Effector CD8-positive, alpha-beta T cell (primary cell): ENCODE results near the gene RRAGB.
A peak's percentile ranks its signal among the peaks of the same experiment; 100 is the strongest.
"Not testable (repeated sequence)": the region's sequence is repeated elsewhere in the genome, so short reads cannot be mapped to it uniquely, and the experiment has no call there.

Source experiments
- DNase-seq: peaks from one replicate; lab custom pipeline; 2025; lab: John Stamatoyannopoulos, UW
- total RNA-seq, 4 experiments: gene quantifications; one replicate each; lab custom pipeline; 2026; lab: John Stamatoyannopoulos, UW

RRAGB gene, protein sequence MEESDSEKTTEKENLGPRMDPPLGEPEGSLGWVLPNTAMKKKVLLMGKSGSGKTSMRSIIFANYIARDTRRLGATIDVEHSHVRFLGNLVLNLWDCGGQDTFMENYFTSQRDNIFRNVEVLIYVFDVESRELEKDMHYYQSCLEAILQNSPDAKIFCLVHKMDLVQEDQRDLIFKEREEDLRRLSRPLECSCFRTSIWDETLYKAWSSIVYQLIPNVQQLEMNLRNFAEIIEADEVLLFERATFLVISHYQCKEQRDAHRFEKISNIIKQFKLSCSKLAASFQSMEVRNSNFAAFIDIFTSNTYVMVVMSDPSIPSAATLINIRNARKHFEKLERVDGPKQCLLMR
- 14.3 to 23.4 (median 15.7) reads per million in 4 experiments for total RNA-seq

DNA sequence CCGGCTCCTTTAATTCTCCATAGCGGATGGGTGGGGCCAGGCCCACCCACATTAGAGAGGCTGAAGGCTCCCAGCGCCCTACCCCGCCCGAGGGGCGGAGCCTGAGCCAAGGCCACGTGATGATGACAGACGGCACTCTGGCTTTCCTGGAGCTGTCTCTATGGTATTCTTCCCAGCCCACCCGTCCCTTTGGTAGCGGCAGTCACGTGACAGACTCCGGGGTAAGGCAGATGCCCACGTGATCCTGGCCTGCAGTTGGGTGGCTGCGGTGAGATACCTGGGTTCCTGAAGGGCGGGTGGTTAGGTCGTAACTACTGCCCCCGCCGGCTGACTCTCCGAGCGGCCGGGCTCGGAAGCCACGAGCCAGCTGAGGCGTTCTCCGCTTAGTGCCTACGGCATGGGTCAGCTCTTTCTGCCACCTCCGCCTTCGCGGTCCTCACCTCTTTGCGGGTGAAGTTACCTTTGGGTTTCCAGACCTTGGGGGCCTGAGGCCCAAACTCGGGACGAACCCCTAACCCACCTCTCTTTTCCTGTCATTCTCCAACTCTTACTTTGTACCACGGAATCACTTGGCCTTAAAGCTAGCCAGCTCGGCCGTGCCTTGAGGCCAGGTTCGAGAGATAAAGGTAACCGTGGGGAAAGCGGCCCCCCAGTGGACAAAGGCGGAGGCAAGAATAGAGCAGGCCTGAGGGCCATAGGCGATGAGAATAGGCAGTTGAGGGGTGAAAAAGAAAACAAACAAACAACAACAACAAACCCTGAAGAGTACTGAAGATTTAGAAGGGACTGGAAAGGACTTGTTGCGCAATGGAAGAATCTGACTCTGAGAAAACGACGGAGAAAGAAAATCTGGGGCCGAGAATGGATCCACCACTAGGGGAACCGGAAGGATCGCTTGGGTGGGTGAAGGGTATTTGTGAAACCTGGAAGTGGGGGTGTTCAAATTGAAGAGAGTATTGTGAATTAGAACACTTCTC is at the start of gene RRAGB:
TSS of gene RRAGB (plus strand) at position 229 of the 977 bp plus-strand sequence. CDS start at position 808, 579 bp downstream.
- DNase-seq = peak; percentile 81

DNA sequence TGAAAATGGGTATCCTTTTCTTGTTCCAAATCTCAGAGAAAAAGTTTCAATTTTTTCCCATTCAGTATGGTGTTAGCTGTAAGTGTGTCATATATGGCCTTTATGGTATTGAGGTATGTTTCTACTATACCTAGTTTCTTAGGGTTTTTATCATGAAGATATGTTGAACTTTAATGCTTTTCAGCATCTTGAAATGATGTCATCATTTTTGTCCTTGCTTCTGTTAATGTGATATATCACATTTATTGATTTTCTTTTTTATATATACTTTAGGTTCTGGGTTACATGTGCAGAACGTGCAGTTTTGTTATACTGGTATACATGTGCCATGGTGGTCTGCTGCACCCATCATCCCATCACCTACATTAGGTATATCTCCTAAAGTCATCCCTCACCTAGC is 49.5 kb upstream of the RRAGB start:
- DNase-seq = no peak

DNA sequence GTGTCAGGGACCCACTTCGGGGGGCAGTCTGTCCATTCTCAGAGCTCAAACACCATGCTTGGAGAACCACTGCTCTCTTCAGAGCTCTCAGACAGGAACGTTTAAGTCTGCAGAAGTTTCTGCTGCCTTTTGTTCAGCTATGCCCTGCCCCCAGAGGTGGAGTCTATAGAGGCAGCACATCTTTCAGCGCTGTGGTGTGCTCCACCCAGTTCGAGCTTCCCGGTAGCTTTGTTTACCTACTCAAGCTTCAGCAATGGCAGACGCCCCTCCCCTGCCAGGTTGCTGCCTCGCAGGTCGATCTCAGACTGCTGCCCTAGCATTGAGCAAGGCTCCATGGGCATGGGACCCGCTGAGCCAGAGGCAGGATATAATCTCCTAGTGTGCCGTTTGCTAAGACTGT is 29.0 kb upstream of the RRAGB start:
- not testable (repeated sequence) for DNase-seq

DNA sequence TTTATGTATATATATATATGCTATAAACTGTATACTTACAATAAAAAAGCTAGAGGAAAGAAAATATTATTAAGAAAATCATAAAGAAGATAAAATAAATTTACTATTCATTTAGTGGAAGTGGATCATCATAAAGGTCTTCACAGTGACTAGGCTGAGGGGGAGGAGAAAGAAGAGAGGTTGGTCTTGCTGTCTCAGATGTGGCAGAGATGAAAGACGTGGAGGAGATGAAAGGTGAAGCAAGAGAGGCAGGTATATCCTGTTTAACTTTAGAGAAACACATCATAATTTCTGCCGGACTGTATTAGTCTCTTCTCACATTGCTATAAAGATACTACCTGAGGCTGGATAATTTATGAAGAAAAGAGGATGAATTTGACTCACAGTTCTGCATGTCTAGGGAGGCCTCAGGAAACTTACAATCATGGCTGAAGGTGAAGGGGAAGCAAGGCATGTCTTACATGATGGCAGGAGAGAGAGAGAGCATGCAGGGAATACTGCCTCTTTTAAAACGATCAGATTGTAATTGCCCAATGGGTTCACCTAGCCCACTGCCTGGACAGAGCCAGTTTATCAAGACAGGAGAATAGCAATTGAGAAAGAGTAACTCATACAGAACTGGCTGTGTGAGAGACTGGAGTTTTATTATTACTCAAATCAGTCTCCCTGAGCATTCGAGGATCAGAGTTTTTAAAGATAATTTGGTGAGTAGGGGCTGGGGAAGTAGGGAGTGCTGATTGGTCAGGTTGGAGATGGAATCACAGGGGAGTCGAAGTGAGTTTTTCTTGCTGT is 22.1 kb upstream of the RRAGB start:
- peak; percentile 1 for DNase-seq

DNA sequence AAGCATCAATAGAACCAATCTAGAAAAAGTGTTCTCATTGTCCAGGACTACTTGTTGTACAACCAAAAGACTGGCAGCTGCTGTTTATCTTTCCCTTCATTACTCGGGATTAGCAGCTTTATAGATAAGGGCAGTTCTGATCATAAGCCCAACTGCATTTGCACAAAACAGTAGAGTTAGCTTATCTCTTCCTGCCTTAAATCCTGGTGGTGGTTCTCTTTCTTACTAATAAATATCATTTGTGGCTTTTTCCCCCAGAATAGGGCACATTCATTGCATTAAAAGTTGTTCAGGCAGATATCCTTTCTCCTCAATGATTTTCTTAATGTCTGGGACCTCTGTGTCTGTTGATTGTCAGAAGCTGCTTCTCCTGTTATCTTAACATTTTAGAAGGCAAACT is 20.2 kb upstream of the RRAGB start:
- DNase-seq = no peak

DNA sequence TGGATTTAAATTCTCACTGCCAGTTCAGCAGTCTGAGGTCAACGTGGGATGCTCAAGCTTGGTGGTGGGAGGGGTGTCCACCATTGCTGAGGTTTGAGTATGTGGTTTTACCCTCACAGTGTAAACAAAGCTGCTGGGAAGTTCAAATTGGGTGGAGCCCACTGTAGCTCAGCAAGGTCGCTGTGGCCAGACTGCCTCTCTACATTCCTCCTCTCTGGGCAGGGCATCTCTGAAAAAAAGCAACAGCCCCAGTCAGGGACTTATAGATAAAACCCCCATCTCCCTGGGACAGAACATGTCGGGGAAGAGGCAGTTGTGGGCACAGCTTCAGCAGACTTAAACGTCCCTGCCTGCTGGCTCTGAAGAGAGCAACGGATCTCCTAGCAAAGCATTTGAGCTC is 14.9 kb upstream of the RRAGB start:
- no peak for DNase-seq

DNA sequence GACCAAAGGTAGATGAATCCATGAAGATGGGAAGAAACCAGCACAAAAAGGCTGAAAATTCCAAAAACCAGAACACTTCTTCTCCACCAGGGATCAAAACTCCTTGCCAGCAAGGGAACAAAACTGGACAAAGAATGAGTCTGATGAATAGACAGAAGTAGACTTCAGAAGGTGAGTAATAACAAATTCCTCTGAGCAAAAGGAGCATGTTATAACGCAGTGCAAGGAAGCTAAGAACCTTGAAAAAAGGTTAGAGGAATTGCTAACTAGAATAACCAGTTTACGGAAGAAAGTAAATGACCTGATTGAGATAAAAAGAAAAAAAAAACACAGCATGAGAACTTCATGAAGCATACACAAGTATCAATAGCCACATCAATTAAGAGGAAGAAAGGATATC is 14.1 kb upstream of the RRAGB start:
- DNase-seq = not testable (repeated sequence)

DNA sequence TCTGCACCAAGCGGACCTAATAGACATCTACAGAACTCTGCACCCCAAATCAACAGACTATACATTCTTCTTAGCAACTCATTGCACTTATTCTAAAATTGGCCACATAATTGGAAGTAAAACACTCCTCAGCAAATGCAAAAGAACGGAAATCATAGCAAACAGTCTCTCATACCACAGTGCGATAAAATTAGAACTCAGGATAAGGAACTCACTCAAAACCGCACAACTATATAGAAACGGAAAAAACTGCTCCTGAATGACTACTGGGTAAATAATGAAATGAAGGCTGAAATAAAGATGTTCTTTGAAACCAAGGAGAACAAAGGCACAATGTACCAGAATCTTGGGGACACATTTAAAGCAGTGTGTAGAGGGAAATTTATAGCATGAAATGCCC is 12.5 kb upstream of the RRAGB start:
- not testable (repeated sequence) for DNase-seq

DNA sequence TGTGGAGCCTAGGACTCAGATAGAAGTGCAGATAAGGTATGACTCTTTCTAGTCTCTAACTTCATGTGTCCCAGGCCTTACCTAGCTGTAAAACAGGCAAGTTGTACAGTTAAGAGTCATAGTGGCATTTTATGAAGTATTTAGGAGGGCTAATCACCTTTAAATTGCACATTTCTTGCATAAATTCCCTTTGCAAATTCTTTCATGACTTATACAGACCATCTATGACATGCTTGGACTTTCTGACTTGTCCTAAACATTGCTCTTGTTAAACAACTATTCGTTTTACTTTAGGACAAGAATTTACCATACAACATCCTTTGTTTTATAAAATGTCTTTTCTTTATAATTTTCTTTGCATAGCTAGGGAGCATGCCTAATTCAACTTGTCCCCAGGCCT is 7.8 kb upstream of the RRAGB start:
- DNase-seq = no peak

DNA sequence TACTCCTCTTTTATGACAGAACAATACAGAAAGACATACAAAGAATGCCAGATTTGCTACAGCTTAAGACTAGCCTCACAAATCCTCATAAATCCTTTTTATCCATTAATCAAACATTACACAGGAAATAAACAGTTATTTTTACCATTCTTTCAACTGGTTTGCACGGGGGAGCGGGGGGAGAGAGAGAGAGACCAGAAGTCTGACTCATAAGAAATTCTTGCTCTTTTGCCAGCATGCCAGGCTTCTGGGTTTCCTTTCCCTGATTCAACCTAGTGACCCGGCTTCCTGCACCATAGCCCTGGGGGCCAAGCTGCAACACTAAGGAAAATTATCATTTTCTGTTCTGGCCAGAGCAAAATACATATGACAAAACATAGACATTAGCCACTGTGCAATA is 6.8 kb upstream of the RRAGB start:
- no peak for DNase-seq

DNA sequence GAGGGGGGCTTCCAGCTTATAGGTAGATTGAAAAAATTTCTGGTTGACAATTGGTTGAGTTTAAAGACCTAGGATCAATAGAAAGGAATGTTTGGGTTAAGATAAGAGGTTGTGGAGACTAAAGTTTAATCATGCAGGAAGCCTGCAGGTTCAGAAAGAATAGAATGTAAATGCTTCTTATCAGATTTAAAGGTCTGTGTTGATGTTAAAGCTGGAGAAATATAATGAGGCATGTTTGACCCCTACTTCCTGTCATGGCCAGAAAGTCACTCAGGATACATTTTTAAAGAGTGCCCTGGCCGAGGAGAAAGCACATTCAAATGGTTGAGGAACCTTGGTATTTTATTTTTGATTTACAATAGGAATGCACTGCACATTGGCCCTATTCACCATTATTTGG is 3.9 kb upstream of the RRAGB start:
- DNase-seq = no peak

DNA sequence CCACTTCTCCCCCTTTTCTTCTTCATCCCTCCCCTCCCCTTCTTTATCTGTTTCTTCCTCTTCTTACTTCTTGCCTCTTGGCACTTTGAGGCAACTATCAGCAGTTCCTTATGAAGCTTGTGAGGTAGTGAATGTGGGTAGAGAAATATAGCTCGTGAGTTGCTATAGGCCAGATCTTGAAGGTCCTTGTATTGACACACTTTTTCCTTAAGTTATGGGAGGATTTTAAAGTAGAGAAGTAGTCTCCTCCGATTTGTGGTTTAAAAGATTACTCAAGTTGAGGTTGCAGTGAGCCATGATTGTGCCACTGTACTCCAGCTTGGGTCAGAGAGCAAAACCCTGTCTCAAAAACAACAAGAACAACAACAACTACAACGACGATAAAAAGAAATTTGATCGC is 3.4 kb upstream of the RRAGB start:
- no peak for DNase-seq

DNA sequence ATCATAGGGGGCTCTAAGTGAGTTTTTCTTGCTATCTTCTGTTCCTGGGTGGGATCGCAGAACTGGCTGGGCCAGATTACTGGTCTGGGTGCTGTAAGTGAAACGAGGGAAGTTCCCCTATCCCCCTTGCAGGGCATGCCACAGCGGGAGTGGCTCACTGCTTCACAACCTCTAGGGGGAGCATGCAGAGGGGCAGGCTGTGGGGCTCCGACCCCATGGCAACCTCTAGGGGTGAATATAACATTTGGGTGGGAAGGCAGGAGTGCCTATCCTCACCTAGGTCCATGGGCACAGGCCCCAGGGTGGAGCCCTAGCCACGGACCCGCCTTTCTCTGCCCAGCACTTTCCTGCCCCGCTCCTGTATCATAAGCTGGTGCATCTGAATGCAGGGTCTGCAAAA is 1.7 kb upstream of the RRAGB start:
- no peak for DNase-seq

DNA sequence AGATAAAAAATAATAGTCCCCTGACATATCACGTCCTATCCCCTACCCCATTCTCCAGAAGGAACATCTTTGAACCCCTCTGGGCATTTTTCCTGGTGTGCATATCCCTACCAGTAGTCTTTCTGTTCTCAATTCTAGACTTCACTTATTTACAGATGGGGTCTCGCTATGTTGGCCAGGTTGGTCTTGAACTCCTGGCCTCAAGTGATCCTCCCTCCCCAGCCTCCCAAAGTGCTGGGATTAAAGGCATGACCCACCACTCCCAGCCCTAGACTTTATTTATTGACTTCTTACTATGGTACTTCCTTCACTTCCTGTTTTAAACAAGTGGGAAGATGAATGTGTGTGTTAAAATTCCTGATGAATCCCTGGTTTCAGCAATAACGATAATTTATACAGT is 612 bp upstream of the RRAGB start:
- no peak for DNase-seq

DNA sequence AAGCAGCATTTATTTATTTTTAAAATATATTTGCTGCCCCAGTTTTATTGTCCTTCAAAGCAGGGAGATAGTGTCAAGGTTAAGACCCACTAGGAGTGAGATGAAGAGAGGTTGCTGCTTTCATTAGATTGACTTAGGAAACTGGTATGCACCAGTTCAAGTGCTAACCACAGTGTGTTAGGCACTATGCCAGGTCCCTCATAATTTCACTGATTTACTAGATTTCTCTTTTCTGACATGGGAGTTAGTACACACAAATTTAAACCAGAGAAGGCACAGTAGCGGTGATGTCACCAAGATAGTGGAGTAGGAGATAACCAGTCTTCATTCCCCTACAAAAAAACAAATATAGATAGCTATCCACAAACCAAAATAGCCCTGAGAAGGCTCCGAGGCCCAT is 14.3 kb downstream of the RRAGB start:
- DNase-seq = no peak

DNA sequence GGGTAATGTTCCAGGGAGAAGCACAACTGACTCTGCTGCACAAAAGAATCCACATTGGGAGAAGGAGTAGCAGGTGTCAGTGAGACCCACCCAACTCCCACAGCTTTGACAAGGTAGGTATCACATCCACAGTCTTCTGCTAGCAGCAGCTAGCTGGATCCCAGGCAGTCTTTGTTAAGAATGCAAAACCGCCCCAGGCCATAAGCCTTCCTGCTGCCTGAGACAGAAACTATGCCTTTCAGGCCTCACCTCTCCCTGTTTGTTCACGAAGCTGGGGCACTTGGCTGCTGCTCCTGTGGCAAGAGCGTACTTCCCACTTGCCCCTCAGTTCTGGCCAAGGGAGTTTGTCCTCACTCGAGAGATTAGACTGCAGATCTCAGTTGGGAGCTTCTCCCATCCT is 21.4 kb downstream of the RRAGB start:
- no peak for DNase-seq

DNA sequence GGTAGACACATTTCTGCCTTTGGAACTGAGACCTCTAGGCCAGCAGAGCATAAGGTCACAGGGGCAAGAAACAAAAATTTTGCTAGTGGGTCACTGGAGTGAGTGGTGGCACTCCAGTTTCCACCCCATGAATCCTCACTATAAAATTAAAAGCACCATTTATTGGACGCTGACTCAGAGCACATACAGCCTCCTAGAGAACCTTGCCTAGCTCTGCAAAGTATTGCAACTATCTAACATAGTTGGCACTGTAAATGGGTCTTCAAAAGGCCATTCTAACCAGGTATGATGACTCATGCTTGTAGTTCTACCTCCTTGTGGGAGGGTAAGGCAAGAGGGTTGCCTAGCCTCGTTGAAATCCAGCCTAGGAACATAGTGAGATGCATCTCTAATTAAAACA is 25.1 kb downstream of the RRAGB start:
- no peak for DNase-seq

DNA sequence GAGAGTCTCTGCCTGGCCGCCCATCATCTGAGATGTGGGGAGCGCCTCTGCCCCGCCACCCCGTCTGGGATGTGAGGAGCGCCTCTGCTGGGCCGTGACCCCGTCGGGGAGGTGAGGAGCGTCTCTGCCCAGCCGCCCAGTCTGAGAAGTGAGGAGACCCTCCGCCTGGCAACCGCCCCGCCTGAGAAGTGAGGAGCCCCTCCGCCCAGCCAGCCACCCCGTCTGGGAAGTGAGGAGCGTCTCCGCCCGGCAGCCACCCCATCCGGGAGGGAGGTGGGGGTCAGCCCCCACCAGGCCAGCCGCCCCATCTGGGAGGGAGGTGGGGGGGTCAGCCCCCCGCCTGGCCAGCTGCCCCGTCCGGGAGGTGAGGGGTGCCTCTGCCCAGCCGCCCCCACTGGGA is 30.9 kb downstream of the RRAGB start:
- DNase-seq = not testable (repeated sequence)

DNA sequence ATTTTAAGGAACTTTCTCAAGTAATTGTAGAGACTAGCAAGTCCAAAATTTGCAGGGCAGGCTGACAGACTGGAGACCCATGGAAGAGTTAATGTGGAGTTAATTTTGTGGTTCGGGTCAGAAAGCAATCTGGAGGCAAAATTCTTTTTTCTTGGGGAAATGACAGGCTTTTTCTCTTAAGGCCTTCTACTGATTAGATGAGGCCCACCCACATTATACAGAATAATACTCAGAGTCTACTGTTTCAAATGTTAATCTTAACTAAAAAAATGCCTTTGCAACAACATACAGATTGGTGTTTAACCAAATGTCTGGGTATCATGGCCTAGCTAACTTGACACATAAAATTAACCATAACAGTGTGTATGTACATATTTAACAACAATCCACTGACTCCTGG is 32.7 kb downstream of the RRAGB start:
- no peak for DNase-seq

DNA sequence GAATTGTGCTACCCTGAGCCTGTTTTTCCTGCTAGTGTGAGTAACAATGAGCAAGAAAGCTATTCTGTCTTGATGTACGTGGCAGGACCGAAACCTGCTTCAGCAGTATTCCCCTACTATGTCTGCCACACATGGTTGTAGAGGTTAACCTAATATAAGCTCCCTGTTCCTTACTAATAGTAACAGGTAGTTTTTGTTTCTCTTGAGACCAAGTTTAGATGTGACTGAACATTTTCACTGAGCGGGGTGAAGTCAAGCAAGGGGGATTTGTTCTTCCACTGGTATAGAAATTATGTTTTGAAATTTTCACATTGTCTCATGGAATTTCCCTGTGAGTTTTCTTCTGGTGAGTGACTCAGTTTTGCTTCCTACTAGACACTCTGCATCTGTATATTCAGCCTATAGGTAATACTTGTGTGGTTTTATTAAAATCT is 37.3 kb downstream of the RRAGB start:
- DNase-seq = no peak

DNA sequence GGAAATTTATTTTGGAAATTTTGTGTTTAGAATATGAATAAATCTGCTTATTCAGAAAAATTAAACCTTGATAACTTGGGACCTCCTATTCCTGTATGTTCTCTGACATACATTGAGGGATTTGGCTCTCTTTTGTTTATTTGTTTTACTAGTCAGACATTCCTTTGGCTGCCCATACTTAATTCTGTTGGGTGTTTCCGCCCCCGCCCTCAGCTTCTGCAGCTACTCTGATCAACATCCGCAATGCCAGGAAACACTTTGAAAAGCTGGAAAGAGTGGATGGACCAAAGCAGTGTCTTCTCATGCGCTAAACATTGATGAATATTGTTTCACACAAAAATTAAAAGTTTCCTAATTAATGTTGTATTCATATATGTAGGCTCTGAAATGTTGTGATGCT is 40.5 kb downstream of the RRAGB start:
- no peak for DNase-seq

DNA sequence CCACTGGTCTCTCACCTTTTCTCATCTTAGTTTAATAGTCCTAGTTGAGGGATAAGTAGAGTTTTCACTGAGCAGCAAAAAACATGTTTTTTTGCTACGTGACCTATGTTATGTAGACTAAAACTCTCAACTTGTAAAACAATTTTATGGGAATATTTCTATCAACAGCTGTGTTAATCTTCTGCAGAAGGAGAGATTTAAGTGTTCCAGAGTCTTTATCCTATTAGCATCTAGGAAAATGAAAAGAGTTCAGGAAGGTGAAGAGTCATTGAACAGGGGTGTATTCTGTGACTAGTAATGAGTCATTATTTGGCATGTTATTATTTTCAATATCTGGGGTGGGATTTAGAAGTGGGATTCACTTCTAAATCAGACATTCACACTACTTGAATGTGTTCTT is 41.9 kb downstream of the RRAGB start:
- DNase-seq = no peak
